SK-N-SH (cell line): ENCODE results near the gene RLF. TPM values are rescaled to one million over a fixed set of nuclear protein-coding genes. Genes with fewer than 3 reads are reported as not detected.

Experiments used
- CTCF ChIA-PET: fragments of 300-600, 350-600 bp; formaldehyde crosslinking; extraction: SDS; loops from one replicate; lab custom pipeline; 2021; lab: Yijun Ruan, JAX
- POLR2A ChIA-PET: fragments of 350-600 bp; sonication (Branson Sonifier 250); formaldehyde crosslinking; extraction: SDS; loops from one replicate; lab custom pipeline; 2020; ENCODE audit warnings: antibody characterized with exemption, inconsistent platforms; lab: Yijun Ruan, JAX
- DNase-seq: peaks from one replicate; pipeline ENCODE4 v3.0.0; 2012
- H2AFZ ChIP-seq: fragments of 200-600 bp; sonication (generic); 2 replicates; pipeline ENCODE4 v1.8.1; 2016; ENCODE audit warnings: antibody characterized with exemption, mild to moderate bottlenecking, low read depth
- H3F3A ChIP-seq: fragments of 200-600 bp; sonication (generic); replicated peaks from 2 replicates; pipeline ENCODE3; 2016; ENCODE audit warnings: antibody characterized with exemption, mild to moderate bottlenecking; ENCODE audit not compliant: insufficient read depth
- H3K27ac ChIP-seq, 2 experiments: fragments of 200-500 bp in 1 of 2; fragments of 200-600 bp in 1 of 2; sonication (Bioruptor generic) in 1 of 2; sonication (generic), shearing (Covaris generic) in 1 of 2; 2 replicates each; pipeline versions ENCODE4 v1.5.1 to v1.6.1; 2014 to 2016; ENCODE audit warnings: low read depth in 2 of 2, inconsistent platforms in 1 of 2, low read length in 1 of 2, mild to moderate bottlenecking in 1 of 2, mixed read lengths in 1 of 2
- H3K27me3 ChIP-seq: fragments of 200-600 bp; sonication (generic), shearing (Covaris generic); 2 replicates; pipeline ENCODE4 v1.6.1; 2016; ENCODE audit warnings: mixed run types; ENCODE audit not compliant: insufficient read depth
- H3K36me3 ChIP-seq, 2 experiments: fragments of 200-500 bp in 1 of 2; fragments of 200-600 bp in 1 of 2; sonication (Bioruptor generic) in 1 of 2; sonication (generic) in 1 of 2; replicated peaks in 1 of 2; 2 replicates each; pipeline versions ENCODE3 to v1.5.1; 2014 to 2016; ENCODE audit warnings: low read length in 1 of 2, mild to moderate bottlenecking in 1 of 2; ENCODE audit not compliant: insufficient read depth in 2 of 2, control insufficient read depth in 1 of 2
- H3K4me1 ChIP-seq, 2 experiments: fragments of 200-500 bp in 1 of 2; fragments of 200-600 bp in 1 of 2; sonication (Bioruptor generic) in 1 of 2; sonication (generic), shearing (Covaris generic) in 1 of 2; 2 replicates each; pipeline versions ENCODE4 v1.5.1 to v1.6.1; 2014 to 2016; ENCODE audit warnings: low read depth in 1 of 2, low read length in 1 of 2, mixed run types in 1 of 2; ENCODE audit not compliant: insufficient read depth in 2 of 2, control insufficient read depth in 1 of 2
- H3K4me2 ChIP-seq: fragments of 200-600 bp; sonication (generic), shearing (Covaris generic); 2 replicates; pipeline ENCODE4 v1.6.1; 2017; ENCODE audit warnings: mixed run types
- H3K4me3 ChIP-seq, 2 experiments: fragments of 200-500 bp in 1 of 2; fragments of 200-600 bp in 1 of 2; sonication (Bioruptor generic) in 1 of 2; sonication (generic), shearing (Covaris generic) in 1 of 2; 2 replicates each; pipeline versions ENCODE4 v1.5.1 to v1.8.1; 2014 to 2016; ENCODE audit warnings: low read depth in 2 of 2, inconsistent platforms in 1 of 2, low read length in 1 of 2, mild to moderate bottlenecking in 1 of 2, mixed read lengths in 1 of 2, moderate library complexity in 1 of 2
- H3K79me2 ChIP-seq: fragments of 200-600 bp; sonication (generic); 2 replicates; pipeline ENCODE4 v1.8.1; 2017; ENCODE audit warnings: mild to moderate bottlenecking; ENCODE audit not compliant: insufficient read depth
- H3K9ac ChIP-seq: fragments of 200-600 bp; sonication (generic); 2 replicates; pipeline ENCODE4 v1.6.1; 2017; ENCODE audit warnings: mixed run types
- H3K9me2 ChIP-seq: fragments of 200-600 bp; sonication (generic); 2 replicates; pipeline ENCODE4 v1.6.1; 2017; ENCODE audit warnings: mixed run types
- H3K9me3 ChIP-seq: fragments of 200-600 bp; sonication (generic); 2 replicates; pipeline ENCODE4 v1.6.1; 2017; ENCODE audit warnings: mixed run types, mild to moderate bottlenecking, moderate library complexity
- H4K20me1 ChIP-seq: fragments of 200-600 bp; sonication (generic); 2 replicates; pipeline ENCODE4 v1.6.1; 2017; ENCODE audit warnings: mild to moderate bottlenecking, mixed run types; ENCODE audit not compliant: insufficient read depth
- CHD2 ChIP-seq: fragments of 150-350 bp; IDR thresholded peaks from 2 replicates; pipeline ENCODE4 v1.6.1; 2018; ENCODE audit warnings: low read length; ENCODE audit not compliant: partially characterized antibody
- EP300 ChIP-seq, 2 experiments: IDR thresholded peaks; 2 replicates each; pipeline versions ENCODE4 v1.4.0 to v1.6.1; 2012; ENCODE audit warnings: borderline replicate concordance in 1 of 2, low read depth in 1 of 2, low read length in 1 of 2
- EZH2phosphoT487 ChIP-seq: fragments of 200-600 bp; sonication (generic); IDR thresholded peaks from 2 replicates; pipeline ENCODE4 v1.6.1; 2017; ENCODE audit warnings: low read depth, mixed run types, mild to moderate bottlenecking, antibody characterized with exemption, moderate library complexity, borderline replicate concordance
- FOSL2 ChIP-seq: IDR thresholded peaks from 2 replicates; pipeline ENCODE4 v1.4.0; 2012; ENCODE audit warnings: low read depth, mild to moderate bottlenecking, moderate library complexity, borderline replicate concordance
- FOXJ3 ChIP-seq: sonication (generic); formaldehyde crosslinking; IDR thresholded peaks from 2 replicates; pipeline ENCODE4 v1.5.1; 2020; ENCODE audit warnings: mild to moderate bottlenecking, missing genetic modification reagents
- FOXM1 ChIP-seq: IDR thresholded peaks from 2 replicates; pipeline ENCODE4 v1.4.0; 2012; ENCODE audit warnings: low read depth, mild to moderate bottlenecking
- GABPA ChIP-seq: IDR thresholded peaks from 2 replicates; pipeline ENCODE4 v1.4.0; 2012; ENCODE audit warnings: low read depth, mild to moderate bottlenecking
- JUND ChIP-seq: IDR thresholded peaks from 2 replicates; pipeline ENCODE4 v1.4.0; 2012
- MEF2A ChIP-seq: IDR thresholded peaks from 2 replicates; pipeline ENCODE4 v1.4.0; 2012; ENCODE audit warnings: low read depth, borderline replicate concordance
- NRF1 ChIP-seq: IDR thresholded peaks from 2 replicates; pipeline ENCODE4 v1.6.1; 2012; ENCODE audit warnings: low read depth, mild to moderate bottlenecking, low read length
- POLR2AphosphoS5 ChIP-seq: IDR thresholded peaks from 2 replicates; pipeline ENCODE4 v1.6.1; 2012; ENCODE audit warnings: low read depth, low read length
- RCOR1 ChIP-seq: fragments of 150-350 bp; IDR thresholded peaks from 2 replicates; pipeline ENCODE4 v1.6.1; 2017; ENCODE audit warnings: antibody characterized with exemption, low read length
- RFX5 ChIP-seq: IDR thresholded peaks from 2 replicates; pipeline ENCODE4 v1.6.1; 2012; ENCODE audit warnings: mild to moderate bottlenecking, improper control_type of control experiment, low read length
- SIN3A ChIP-seq: IDR thresholded peaks from 2 replicates; pipeline ENCODE4 v1.6.1; 2012; ENCODE audit warnings: low read depth, mild to moderate bottlenecking, low read length, moderate library complexity, borderline replicate concordance
- TCF12 ChIP-seq: IDR thresholded peaks from 2 replicates; pipeline ENCODE4 v1.4.0; 2012
- WGBS: methylation state at CpG from one replicate; pipeline ENCODE4 v1.1.6; 2017; ENCODE audit warnings: low lambda C conversion rate; 5-methylcytosine and 5-hydroxymethylcytosine counted together
- polyA plus RNA-seq, 3 experiments: library from polyadenylated mRNA; depleted of rRNA; stranded (reverse); fragments of >200 nt; gene quantifications; 2 replicates each; pipeline ENCODE4 v1.2.3, GENCODE V29; 2012
- TF ChIP-seq, protein P1 (sequence below): IDR thresholded peaks from 2 replicates; pipeline ENCODE4; 2012
- TF ChIP-seq, protein P2 (sequence below): IDR thresholded peaks from 2 replicates; pipeline ENCODE4 v1.6.1; 2012; ENCODE audit warnings: mild to moderate bottlenecking, low read depth, low read length, moderate library complexity
- TF ChIP-seq, protein P3 (sequence below): fragments of 200-600 bp; sonication (generic); IDR thresholded peaks from 2 replicates; pipeline ENCODE4 v1.6.1; 2017; ENCODE audit warnings: antibody characterized with exemption, mild to moderate bottlenecking, moderate library complexity
- TF ChIP-seq, protein P4 (sequence below): fragments of 150-350 bp; IDR thresholded peaks from 2 replicates; pipeline ENCODE4 v1.6.1; 2016; ENCODE audit warnings: mild to moderate bottlenecking, low read depth, low read length
- TF ChIP-seq, protein P5 (sequence below): IDR thresholded peaks from 2 replicates; pipeline ENCODE4 v1.4.0; 2012; ENCODE audit warnings: low read depth, borderline replicate concordance

The RLF gene
- polyA plus RNA-seq, 1 of the 3 experiments (the other 2 are of a cell fraction): 2.3 TPM

DNA sequence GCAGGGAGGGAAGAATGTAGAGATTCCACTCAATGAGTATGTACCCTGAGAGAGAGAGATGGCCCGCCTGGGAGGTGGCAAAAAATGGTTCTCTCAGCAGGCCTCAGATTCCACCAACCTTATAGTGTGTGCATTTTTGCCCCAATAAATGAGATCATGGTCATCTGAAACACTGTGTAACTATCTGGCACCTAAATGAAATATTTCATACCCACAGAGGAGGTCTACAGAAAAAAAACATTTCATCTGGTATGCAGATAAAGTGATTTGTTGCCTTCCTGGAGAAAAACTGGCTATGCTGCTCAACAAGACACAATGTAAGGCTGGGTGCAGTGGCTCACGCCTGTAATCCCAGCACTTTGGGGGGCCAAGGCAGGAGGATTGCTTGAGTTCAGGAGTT lies 91.4 kb downstream of the RLF start:
- no peak for DNase-seq
- Histone ChIP-seq H3K27me3 (no peaks in the 10 kb centered on the region), H3K9me2 (no peaks in the 10 kb centered on the region), H3K36me3 (peaks cover 0 to 5% of the 10 kb centered on the region in 2 experiments), H3K9me3 (no peaks in the 10 kb centered on the region), H3K9ac (no peak overlapping the region), H3K4me2 (no peak overlapping the region), H3K79me2 (peaks cover 29% of the 10 kb centered on the region), H2AFZ (no peak overlapping the region), H3K4me3 (no peak overlapping the region), H3F3A (peaks cover 8% of the 10 kb centered on the region), H4K20me1 (no peaks in the 10 kb centered on the region), H3K27ac (no peak overlapping the region)
- POLR2A ChIA-PET: no interaction called here
- WGBS: 90% methylated on average over 2 of the region's 2 CpGs
- TF ChIP-seq MEF2A (no peak), RCOR1 (no peak), CHD2 (no peak), JUND (no peak), EZH2phosphoT487 (no peak), FOXJ3 (no peak), GABPA (no peak), EP300 (IDR thresholded peaks at IDR 0.05; ENCODE audit: borderline replicate concordance in 1 of 2, low read depth in 1 of 2, low read length in 1 of 2) (no peak), NRF1 (no peak)
- TF ChIP-seq, protein P1, sequence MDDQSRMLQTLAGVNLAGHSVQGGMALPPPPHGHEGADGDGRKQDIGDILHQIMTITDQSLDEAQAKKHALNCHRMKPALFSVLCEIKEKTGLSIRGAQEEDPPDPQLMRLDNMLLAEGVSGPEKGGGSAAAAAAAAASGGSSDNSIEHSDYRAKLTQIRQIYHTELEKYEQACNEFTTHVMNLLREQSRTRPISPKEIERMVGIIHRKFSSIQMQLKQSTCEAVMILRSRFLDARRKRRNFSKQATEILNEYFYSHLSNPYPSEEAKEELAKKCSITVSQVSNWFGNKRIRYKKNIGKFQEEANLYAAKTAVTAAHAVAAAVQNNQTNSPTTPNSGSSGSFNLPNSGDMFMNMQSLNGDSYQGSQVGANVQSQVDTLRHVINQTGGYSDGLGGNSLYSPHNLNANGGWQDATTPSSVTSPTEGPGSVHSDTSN: no peak
- TF ChIP-seq, protein P2, sequence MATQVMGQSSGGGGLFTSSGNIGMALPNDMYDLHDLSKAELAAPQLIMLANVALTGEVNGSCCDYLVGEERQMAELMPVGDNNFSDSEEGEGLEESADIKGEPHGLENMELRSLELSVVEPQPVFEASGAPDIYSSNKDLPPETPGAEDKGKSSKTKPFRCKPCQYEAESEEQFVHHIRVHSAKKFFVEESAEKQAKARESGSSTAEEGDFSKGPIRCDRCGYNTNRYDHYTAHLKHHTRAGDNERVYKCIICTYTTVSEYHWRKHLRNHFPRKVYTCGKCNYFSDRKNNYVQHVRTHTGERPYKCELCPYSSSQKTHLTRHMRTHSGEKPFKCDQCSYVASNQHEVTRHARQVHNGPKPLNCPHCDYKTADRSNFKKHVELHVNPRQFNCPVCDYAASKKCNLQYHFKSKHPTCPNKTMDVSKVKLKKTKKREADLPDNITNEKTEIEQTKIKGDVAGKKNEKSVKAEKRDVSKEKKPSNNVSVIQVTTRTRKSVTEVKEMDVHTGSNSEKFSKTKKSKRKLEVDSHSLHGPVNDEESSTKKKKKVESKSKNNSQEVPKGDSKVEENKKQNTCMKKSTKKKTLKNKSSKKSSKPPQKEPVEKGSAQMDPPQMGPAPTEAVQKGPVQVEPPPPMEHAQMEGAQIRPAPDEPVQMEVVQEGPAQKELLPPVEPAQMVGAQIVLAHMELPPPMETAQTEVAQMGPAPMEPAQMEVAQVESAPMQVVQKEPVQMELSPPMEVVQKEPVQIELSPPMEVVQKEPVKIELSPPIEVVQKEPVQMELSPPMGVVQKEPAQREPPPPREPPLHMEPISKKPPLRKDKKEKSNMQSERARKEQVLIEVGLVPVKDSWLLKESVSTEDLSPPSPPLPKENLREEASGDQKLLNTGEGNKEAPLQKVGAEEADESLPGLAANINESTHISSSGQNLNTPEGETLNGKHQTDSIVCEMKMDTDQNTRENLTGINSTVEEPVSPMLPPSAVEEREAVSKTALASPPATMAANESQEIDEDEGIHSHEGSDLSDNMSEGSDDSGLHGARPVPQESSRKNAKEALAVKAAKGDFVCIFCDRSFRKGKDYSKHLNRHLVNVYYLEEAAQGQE: no peak
- TF ChIP-seq, all 33 proteins: peak for 0
- CTCF ChIA-PET: no interaction called here
- peaks cover 5 to 7% of the 10 kb centered on the region in 2 experiments; a peak in 3 of 4 replicates for H3K4me1 ChIP-seq

DNA sequence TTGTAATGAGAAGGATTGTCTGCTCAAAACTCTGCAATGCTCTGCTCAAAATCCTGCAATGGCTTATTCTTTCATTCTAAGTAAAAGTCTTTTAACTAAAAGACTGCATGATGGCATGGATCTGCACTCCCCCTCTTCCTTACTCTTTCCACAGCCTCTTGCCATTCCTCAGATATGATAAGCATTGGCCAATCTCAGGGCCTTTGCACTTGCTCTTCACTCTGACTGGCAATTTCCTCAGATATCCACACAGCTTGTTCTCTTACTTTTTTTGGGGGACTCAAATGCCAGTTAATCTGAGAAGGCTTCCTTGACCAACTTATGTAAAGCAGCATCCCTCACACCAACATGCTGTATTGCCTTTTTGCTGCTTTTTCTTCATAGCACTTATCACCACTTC lies 94.0 kb downstream of the RLF start:
- no peaks in the 10 kb centered on the region for H3K27me3 ChIP-seq
- H3K79me2 ChIP-seq: peaks cover 50% of the 10 kb centered on the region
- no peak for DNase-seq
- peaks cover under 1 to 9% of the 10 kb centered on the region in 2 experiments for H3K36me3 ChIP-seq
- ChIA-PET POLR2A (no interaction called here), CTCF (interaction anchor here (0.7 to 1.1 kb wide), 2 partner anchors 60 to 111 kb away, joined by 4 read pairs; no protein-coding TSS in a partner anchor)
- no peaks in the 10 kb centered on the region for H3K9me2 ChIP-seq
- H2AFZ ChIP-seq: no peak overlapping the region
- no peak overlapping the region for H3K9ac ChIP-seq
- no peak overlapping the region for H3K27ac ChIP-seq
- peaks cover 10 to 11% of the 10 kb centered on the region in 2 experiments; a peak in 3 of 4 replicates for H3K4me1 ChIP-seq
- H3F3A ChIP-seq: peaks cover 9% of the 10 kb centered on the region
- no peak overlapping the region for H3K4me2 ChIP-seq
- H3K4me3 ChIP-seq: no peak overlapping the region
- no peaks in the 10 kb centered on the region for H4K20me1 ChIP-seq
- no peaks in the 10 kb centered on the region for H3K9me3 ChIP-seq
- TF ChIP-seq, protein P3, sequence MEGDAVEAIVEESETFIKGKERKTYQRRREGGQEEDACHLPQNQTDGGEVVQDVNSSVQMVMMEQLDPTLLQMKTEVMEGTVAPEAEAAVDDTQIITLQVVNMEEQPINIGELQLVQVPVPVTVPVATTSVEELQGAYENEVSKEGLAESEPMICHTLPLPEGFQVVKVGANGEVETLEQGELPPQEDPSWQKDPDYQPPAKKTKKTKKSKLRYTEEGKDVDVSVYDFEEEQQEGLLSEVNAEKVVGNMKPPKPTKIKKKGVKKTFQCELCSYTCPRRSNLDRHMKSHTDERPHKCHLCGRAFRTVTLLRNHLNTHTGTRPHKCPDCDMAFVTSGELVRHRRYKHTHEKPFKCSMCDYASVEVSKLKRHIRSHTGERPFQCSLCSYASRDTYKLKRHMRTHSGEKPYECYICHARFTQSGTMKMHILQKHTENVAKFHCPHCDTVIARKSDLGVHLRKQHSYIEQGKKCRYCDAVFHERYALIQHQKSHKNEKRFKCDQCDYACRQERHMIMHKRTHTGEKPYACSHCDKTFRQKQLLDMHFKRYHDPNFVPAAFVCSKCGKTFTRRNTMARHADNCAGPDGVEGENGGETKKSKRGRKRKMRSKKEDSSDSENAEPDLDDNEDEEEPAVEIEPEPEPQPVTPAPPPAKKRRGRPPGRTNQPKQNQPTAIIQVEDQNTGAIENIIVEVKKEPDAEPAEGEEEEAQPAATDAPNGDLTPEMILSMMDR: no peak
- TF ChIP-seq TCF12 (no peak), FOSL2 (no peak), SIN3A (no peak), FOXM1 (no peak), RFX5 (no peak), POLR2AphosphoS5 (no peak), EP300 (IDR thresholded peaks at IDR 0.05; ENCODE audit: borderline replicate concordance in 1 of 2, low read depth in 1 of 2, low read length in 1 of 2) (no peak)
- TF ChIP-seq, protein P4, sequence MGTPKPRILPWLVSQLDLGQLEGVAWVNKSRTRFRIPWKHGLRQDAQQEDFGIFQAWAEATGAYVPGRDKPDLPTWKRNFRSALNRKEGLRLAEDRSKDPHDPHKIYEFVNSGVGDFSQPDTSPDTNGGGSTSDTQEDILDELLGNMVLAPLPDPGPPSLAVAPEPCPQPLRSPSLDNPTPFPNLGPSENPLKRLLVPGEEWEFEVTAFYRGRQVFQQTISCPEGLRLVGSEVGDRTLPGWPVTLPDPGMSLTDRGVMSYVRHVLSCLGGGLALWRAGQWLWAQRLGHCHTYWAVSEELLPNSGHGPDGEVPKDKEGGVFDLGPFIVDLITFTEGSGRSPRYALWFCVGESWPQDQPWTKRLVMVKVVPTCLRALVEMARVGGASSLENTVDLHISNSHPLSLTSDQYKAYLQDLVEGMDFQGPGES: no peak
- TF ChIP-seq, protein P5, sequence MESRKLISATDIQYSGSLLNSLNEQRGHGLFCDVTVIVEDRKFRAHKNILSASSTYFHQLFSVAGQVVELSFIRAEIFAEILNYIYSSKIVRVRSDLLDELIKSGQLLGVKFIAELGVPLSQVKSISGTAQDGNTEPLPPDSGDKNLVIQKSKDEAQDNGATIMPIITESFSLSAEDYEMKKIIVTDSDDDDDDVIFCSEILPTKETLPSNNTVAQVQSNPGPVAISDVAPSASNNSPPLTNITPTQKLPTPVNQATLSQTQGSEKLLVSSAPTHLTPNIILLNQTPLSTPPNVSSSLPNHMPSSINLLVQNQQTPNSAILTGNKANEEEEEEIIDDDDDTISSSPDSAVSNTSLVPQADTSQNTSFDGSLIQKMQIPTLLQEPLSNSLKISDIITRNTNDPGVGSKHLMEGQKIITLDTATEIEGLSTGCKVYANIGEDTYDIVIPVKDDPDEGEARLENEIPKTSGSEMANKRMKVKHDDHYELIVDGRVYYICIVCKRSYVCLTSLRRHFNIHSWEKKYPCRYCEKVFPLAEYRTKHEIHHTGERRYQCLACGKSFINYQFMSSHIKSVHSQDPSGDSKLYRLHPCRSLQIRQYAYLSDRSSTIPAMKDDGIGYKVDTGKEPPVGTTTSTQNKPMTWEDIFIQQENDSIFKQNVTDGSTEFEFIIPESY: no peak
